Dendritic cell treated with granulocyte-macrophage colony-stimulating factor and Interleukin-4, amounts not matched to agents 40 ng/mL and 50 ng/mL, for 4 days (primary cell): ENCODE results near the gene JAK3.
"Not testable (repeated sequence)": the region's sequence is repeated elsewhere in the genome, so short reads cannot be mapped to it uniquely, and the experiment has no call there.

Experiments
- H3K27ac Mint-ChIP-seq: one replicate; pipeline ENCODE4 v1.8.0; 2022; ENCODE audit warnings: mild to moderate bottlenecking, mixed read lengths
- H3K27me3 Mint-ChIP-seq: one replicate; pipeline ENCODE4 v1.8.0; 2022; ENCODE audit warnings: mild to moderate bottlenecking, mixed read lengths
- H3K36me3 Mint-ChIP-seq: one replicate; pipeline ENCODE4 v1.8.0; 2022; ENCODE audit warnings: low read depth, mixed read lengths
- H3K4me1 Mint-ChIP-seq: one replicate; pipeline ENCODE4 v1.8.0; 2022; ENCODE audit warnings: low read depth, mixed read lengths
- H3K4me3 Mint-ChIP-seq: one replicate; pipeline ENCODE4 v1.8.0; 2022; ENCODE audit warnings: mild to moderate bottlenecking, moderate library complexity, mixed read lengths
- H3K9me3 Mint-ChIP-seq: one replicate; pipeline ENCODE4 v1.8.0; 2022; ENCODE audit warnings: mixed read lengths
- intact Hi-C: fragments of 100-400 bp; cut with micrococcal nuclease; formaldehyde crosslinking; loops from one replicate; pipeline ENCODE4 v1.15.0; 2022

Gene JAK3

DNA sequence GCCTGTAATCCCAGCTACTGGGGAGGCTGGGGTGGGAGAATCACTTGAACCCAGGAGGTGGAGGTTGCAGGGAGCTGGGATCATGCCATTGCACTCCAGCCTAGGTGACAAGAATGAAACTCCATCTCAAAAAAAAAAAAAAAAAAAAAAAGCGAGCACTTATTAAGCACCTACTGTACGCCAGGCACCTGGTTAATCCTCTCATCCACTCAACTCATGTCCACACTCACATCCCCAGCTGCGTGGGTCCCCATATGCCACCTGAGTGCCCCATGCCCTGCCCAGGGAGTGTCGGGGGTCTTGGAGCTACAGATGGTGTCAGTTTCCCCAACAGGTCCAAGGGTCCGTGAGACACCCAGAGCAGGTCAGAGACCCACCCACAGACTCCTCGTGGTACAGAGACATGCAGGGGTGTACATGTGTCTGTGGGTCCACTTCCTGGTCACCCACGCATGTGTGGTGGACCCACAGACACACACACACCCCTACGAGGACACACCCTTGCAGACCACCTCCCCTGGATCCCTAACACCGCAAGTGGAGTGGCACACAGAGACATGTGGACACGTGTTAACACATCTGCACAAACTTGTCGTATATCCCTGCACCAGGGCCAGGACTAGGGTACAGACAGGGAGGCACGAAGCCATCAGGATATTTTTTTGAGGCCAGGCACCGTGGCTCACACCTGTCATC, 30.0 kb downstream of the JAK3 start:
- Mint-ChIP-seq H3K27me3 (peaks cover 11% of the 10 kb centered on the region), H3K9me3 (no peaks in the 10 kb centered on the region), H3K36me3 (no peaks in the 10 kb centered on the region), H3K4me3 (no peak overlapping the region), H3K4me1 (no peaks in the 10 kb centered on the region), H3K27ac (no peak overlapping the region)
- intact Hi-C loops, result no loop called here

GRCh38 chr19:17812099-17812498, 35.7 kb downstream of the JAK3 start:
- Mint-ChIP-seq H3K4me3 (no peak overlapping the region), H3K36me3 (no peaks in the 10 kb centered on the region), H3K9me3 (no peaks in the 10 kb centered on the region), H3K27ac (no peak overlapping the region), H3K27me3 (peaks cover 33% of the 10 kb centered on the region), H3K4me1 (peaks cover 9% of the 10 kb centered on the region)
- intact Hi-C loops, result no loop called here

- Mint-ChIP-seq H3K4me1 (peaks cover 11% of the 10 kb centered on the region), H3K36me3 (no peaks in the 10 kb centered on the region), H3K9me3 (no peaks in the 10 kb centered on the region), H3K27ac (no peak overlapping the region), H3K27me3 (peaks cover 35% of the 10 kb centered on the region), H3K4me3 (no peak overlapping the region)
- intact Hi-C loops, result no loop called here
Observed at GRCh38 chr19:17811681-17812080, 36.1 kb downstream of the JAK3 start.

GRCh38 chr19:17811103-17811502, 36.7 kb downstream of the JAK3 start:
- no peaks in the 10 kb centered on the region for H3K9me3 Mint-ChIP-seq
- no peaks in the 10 kb centered on the region for H3K36me3 Mint-ChIP-seq
- H3K27me3 Mint-ChIP-seq, result peaks cover 37% of the 10 kb centered on the region
- H3K4me1 Mint-ChIP-seq, result peaks cover 11% of the 10 kb centered on the region
- no peak overlapping the region for H3K4me3 Mint-ChIP-seq
- no peak overlapping the region for H3K27ac Mint-ChIP-seq
- intact Hi-C loops, result no loop called here

GRCh38 chr19:17807731-17808316, 40.0 kb downstream of the JAK3 start:
- Mint-ChIP-seq H3K4me3 (no peak overlapping the region), H3K4me1 (peaks cover 19% of the 10 kb centered on the region), H3K9me3 (no peaks in the 10 kb centered on the region), H3K27me3 (peaks cover 33% of the 10 kb centered on the region), H3K27ac (no peak overlapping the region), H3K36me3 (no peaks in the 10 kb centered on the region)
- intact Hi-C loops, result no loop called here

DNA sequence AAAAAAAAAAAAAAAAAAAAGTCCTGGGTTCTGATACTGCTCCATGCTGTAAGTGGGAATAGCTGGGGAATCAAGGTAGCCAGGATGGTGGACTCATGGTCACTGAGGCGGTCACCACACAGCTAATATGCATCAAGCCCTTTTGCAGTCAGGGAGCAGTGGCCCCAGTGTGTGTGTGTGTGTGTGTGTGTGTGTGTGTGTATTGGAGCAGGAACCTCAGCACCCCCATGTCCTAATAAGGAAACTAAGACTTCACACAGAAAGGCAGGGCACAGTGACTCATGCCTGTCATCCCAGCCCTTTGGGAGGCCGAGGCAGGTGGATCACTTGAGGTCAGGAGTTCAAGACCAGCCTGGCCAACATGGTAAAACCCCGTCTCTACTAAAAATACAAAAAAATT, 40.8 kb downstream of the JAK3 start:
- H3K9me3 Mint-ChIP-seq, result no peaks in the 10 kb centered on the region
- H3K27ac Mint-ChIP-seq, result no peak overlapping the region
- peaks cover 22% of the 10 kb centered on the region for H3K4me1 Mint-ChIP-seq
- no peaks in the 10 kb centered on the region for H3K36me3 Mint-ChIP-seq
- H3K4me3 Mint-ChIP-seq, result peak overlapping the region; percentile 27
- intact Hi-C loops, result no loop called here
- peaks cover 33% of the 10 kb centered on the region for H3K27me3 Mint-ChIP-seq

DNA sequence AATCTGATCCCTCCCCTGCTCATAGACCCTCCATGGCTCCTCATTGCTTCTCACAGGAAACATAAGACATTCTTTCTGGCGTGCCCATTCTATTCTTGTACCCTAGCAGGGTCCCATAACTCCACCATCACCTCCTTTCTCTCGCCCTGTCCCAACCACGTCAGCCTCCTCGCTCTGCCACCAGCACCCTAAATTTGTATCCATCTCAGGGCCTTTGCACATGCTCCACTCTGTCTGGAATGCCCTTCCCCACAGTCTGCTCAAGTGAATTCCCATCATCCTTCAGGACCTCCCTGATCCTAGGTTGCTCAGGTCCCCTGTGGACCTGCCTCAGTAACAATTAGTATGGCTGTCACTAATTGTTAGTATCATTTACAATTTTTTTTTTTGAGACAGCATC, 42.4 kb downstream of the JAK3 start:
- Mint-ChIP-seq H3K27me3 (peaks cover 34% of the 10 kb centered on the region), H3K9me3 (no peaks in the 10 kb centered on the region), H3K4me3 (no peak overlapping the region), H3K36me3 (no peaks in the 10 kb centered on the region), H3K27ac (peak overlapping the region; percentile 15), H3K4me1 (peaks cover 22% of the 10 kb centered on the region)
- intact Hi-C loops, result no loop called here

DNA sequence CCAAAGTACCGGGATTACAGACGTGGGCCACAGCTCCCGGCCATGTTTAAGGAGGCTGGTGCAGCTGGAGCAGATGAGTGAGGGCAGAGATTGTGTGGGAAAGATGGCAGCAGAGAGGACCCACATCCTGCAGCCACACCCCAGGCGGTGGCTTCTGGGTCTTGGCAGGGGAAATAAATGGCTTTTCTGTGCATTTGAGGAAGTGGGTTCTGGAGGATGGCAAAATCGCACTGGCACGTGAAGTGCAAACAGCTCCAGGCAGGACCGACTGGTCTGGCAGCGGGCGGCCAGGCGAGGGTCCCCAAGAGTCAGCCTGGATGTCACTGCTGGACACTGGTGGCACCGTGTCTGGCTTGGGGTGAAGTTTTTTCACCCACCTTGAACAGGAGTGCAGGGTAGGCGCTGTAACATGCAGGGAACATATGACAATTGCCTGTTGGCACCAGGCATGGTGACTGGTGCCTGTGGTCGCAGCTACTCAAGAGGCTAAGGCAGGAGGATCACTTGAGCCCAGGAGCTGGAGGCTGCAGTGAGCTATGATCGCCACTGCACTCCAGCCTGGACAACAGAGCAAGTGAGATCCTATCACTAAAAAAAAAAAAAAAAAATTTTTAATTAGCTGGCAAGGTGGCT, 44.4 kb downstream of the JAK3 start:
- peaks cover 22% of the 10 kb centered on the region for H3K4me1 Mint-ChIP-seq
- H3K9me3 Mint-ChIP-seq, result no peaks in the 10 kb centered on the region
- H3K36me3 Mint-ChIP-seq, result no peaks in the 10 kb centered on the region
- peaks cover 41% of the 10 kb centered on the region for H3K27me3 Mint-ChIP-seq
- H3K4me3 Mint-ChIP-seq, result no peak overlapping the region
- peak overlapping the region; percentile 83 for H3K27ac Mint-ChIP-seq
- intact Hi-C loops, result no loop called here

- H3K27ac Mint-ChIP-seq, result no peak overlapping the region
- peaks cover 37% of the 10 kb centered on the region for H3K27me3 Mint-ChIP-seq
- no peak overlapping the region for H3K4me3 Mint-ChIP-seq
- no peaks in the 10 kb centered on the region for H3K9me3 Mint-ChIP-seq
- peaks cover 24% of the 10 kb centered on the region for H3K4me1 Mint-ChIP-seq
- H3K36me3 Mint-ChIP-seq, result no peaks in the 10 kb centered on the region
- intact Hi-C loops, result no loop called here
Observed at GRCh38 chr19:17802137-17802858, 45.5 kb downstream of the JAK3 start.

DNA sequence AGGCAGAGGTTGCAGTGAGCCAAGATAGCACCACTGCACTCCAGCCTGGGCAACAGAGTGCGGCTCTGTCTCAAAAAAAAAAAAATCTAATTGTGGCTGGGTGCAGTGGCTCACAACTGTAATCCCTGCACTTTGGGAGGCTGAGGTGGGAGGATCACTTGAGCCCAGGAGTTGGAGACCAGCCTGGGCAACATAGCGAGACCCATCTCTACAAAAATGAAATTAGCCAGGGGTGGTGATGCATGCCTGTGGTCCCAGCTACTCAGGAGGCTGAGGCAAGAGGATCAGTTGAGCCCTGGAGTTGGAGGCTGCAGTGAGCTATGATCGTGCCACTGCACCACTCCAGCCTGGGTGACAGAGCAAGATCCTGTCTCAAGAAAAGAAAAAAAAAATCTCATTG, 49.2 kb downstream of the JAK3 start:
- H3K36me3 Mint-ChIP-seq, H3K27ac Mint-ChIP-seq, H3K4me3 Mint-ChIP-seq, intact Hi-C loops, H3K9me3 Mint-ChIP-seq: not testable (repeated sequence)
- H3K27me3 Mint-ChIP-seq, result peaks cover 58% of the 10 kb centered on the region
- H3K4me1 Mint-ChIP-seq, result peaks cover 34% of the 10 kb centered on the region

GRCh38 chr19:17797424-17798201, 50.2 kb downstream of the JAK3 start:
- Mint-ChIP-seq H3K27ac (no peak overlapping the region), H3K9me3 (no peaks in the 10 kb centered on the region), H3K4me3 (no peak overlapping the region), H3K36me3 (no peaks in the 10 kb centered on the region), H3K4me1 (peaks cover 26% of the 10 kb centered on the region), H3K27me3 (peaks cover 66% of the 10 kb centered on the region)
- intact Hi-C loops, result no loop called here

DNA sequence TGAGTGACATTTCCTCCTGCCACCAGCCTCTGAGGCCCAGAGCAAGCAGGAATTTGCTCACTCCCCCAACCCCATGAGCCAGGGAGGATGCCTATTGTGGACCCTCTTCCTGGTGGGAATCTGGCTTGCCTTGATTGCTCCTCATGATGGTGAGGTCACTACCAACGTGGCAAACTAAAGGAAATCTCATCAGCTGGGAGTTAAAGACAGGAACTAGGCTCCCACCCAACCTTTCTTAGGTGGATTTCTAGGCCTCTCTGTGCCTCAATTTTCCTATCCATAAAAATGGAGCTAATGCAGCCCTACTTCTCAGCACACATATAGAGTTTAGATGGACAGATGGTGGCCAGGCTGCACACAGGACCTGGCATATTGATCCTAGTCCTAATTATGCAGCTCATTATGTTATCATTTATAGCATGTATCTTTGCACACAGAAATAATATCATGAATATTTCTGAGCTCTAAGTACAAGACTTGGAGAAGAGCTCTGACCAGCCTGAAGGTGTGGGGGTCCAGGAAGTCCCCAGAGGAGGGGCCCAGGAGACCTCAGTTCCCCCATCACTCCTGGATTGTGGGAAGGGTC, 50.9 kb downstream of the JAK3 start:
- H3K27me3 Mint-ChIP-seq, result peaks cover 67% of the 10 kb centered on the region
- no peaks in the 10 kb centered on the region for H3K9me3 Mint-ChIP-seq
- no peak overlapping the region for H3K27ac Mint-ChIP-seq
- intact Hi-C loops, result no loop called here
- peaks cover 23% of the 10 kb centered on the region for H3K4me1 Mint-ChIP-seq
- H3K4me3 Mint-ChIP-seq, result no peak overlapping the region
- H3K36me3 Mint-ChIP-seq, result no peaks in the 10 kb centered on the region

GRCh38 chr19:17796013-17796837, 51.6 kb downstream of the JAK3 start:
- Mint-ChIP-seq H3K36me3 (no peaks in the 10 kb centered on the region), H3K4me1 (peaks cover 30% of the 10 kb centered on the region), H3K9me3 (no peaks in the 10 kb centered on the region), H3K4me3 (no peak overlapping the region), H3K27ac (no peak overlapping the region), H3K27me3 (peaks cover 71% of the 10 kb centered on the region)
- intact Hi-C loops, result no loop called here
